ENCODE data around the gene PCGF2.

The PCGF2 gene

GRCh38 chr17:38702166-38702915 is 45.8 kb downstream of the PCGF2 start:
- peak; percentile 89 for DNase-seq

DNA sequence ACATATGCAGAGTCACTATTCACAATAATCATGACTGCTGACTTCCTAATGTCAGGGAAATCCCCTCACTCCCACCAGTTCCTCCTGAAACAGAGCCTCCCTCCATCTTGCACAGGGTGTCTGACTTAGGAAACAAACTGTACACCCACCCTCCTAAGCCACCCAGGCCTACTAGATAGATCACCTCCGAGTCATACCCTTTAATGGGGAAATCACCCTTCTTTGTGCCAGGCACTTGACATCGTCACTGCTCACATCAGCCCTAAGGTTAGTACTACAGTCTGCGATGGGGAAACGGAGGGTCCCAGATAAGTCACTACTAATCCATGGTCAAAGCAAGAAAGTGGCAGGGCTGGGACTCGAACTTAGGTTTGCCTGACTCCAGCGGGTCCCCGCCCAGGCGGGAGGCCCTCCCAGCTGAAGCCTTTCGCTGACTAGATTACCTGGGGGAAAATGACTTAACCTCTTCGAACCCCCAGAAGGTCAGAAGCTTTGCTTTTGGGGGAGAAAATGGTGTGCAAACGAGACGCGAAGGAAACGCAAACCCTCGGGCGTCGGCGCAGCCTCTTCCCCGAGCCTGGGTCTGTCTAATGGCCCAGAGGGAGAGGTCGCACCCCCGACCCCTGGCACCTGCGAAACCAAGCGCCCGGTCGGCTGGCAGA is 46.5 kb downstream of the PCGF2 start:
- peak; percentile 93 for DNase-seq

GRCh38 chr17:38698760-38699159 is 49.4 kb downstream of the PCGF2 start:
- DNase-seq: no peak

DNA sequence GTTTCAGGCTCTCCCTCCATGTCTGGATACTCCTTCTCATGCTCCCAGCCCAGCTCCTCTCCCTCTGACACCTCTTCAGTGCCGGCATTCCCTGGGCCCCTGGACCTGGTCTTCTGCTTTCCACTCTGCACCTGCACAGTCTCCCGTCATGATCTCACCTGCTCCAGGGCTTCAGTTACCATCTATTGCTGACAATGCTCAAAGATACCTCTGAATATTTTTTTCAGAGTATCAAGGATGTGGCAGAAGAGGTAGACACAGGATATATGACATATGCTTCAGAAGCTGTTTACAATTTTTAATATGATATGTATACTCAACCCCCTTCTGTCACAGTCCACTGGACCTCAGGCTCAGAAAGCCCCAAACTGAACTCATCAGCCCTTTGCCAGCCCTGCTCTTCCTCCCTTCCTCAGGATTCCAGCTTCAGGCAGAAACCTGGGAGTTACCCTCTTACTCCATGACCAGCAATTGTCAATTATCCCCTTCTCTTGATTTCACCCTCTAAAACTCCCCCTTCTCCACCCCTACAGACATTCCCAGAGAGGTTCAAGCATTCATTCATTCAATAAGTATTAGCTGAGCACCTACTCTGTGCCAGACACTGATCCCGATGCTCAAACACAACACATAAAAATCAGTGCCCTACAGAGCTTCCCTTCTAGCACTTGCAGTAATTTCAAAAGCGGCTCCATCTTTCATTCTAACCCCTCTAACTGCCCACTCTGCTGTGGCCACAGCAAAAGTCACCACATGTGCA is 50.9 kb downstream of the PCGF2 start:
- DNase-seq: no peak

DNA sequence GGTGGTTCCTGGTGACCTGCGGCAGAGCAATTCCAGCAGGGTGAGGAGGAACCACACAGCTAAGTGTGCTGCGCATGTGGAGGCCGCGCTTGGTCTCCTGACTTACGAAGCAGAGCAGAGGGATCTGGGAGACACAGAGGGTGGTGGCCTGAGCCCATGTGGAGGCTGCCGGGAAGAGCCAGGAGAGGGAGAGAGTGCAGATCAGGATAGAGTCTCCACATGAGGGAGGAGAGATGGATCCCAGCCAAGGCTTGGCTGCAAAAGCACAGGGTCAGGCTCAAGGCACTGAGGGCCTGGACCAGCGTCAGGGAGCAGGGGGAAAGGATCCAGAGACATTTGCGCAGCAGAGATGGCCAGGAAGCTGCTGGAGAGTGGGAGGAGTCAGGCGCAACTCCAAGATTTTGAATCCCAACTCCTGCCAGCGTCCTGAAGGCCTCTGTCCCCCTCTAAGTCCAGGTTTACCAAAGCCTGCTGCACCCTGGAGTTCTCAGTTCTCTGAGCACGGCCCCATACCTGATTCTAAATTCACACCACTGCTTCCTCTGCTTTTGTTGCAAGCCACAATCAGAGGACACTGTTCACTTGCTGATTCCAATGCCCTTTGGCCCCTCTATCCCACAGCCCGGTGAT is 54.3 kb downstream of the PCGF2 start:
- no peak for DNase-seq

DNA sequence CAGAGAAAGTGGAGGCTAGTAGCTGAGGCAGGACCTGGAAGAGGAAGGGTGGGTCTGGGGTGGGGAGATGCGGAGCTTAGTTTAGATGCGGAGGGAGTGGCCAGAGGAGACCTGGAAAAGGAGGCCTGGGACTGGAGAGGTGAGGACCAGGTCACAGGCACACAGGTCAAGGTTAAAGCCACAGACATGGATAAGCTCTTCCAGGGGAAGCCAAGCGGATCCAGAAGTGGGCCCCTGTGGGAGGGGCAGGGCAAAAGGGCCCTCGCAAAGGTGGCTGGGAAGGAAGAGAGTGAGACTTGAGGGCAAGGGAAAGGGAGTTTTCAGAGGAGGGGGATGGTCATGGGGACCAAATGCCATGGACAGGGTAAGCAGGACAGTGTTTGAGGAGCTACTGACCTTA is 57.0 kb downstream of the PCGF2 start:
- no peak for DNase-seq

DNA sequence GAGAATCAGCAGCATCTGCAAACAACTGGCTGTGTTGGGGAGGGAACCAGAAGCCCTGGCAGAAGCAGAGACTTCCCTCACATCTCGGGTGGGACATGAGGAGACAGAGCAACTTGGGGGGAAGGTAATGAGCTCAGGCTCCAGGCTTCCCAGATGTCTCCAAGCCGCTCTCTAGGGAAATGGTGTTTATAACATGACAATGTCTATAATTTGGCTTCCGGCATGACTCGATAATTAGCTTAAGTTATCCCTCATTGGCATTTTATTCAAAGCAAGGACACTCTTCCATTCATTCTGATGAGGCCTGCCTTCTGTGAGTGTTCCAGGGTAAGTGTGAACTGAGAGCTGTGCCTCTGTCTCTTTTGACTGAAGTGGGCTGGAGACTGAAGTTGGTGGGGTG is 57.8 kb downstream of the PCGF2 start:
- DNase-seq: no peak

GRCh38 chr17:38687286-38687685 is 60.9 kb downstream of the PCGF2 start:
- no peak for DNase-seq

DNA sequence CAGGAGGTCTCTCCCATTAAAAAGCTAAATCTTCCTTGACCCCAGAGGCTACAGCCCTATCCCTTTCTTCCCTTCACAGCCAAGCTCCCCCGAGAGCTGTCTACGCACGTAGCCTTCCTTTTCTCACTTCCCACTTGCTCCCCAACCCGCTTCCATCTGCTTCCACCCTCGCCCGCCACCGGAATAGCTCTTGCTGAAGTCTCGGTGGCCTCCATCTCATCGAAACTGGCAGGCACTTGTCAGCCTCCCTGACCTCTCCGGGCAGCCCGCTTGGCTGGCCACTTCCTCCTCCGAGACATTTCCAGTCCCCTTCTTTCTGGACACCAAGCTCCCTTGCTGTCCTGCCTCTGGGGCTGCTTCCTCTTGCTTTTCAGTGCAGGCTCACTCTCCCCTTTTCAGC is 62.6 kb downstream of the PCGF2 start:
- DNase-seq: no peak
